H9 (cell line): ENCODE data around the gene BSN. TPM values are rescaled to one million over a fixed set of nuclear protein-coding genes. Genes with fewer than 3 reads are reported as not detected.

Experiments
- DNase-seq: peaks from one replicate; pipeline ENCODE4 v3.0.0-alpha.2; 2017
- H2AFZ ChIP-seq: one replicate; pipeline ENCODE4 v1.6.1; 2013; ENCODE audit warnings: mild to moderate bottlenecking, low read length, control low read depth, moderate library complexity
- H2AK5ac ChIP-seq: 2 replicates; pipeline ENCODE4 v1.6.1; 2013; ENCODE audit warnings: low read length, control low read depth, mixed read lengths; ENCODE audit not compliant: insufficient read length
- H2BK120ac ChIP-seq: one replicate; pipeline ENCODE4 v1.6.1; 2013; ENCODE audit warnings: low read depth, mild to moderate bottlenecking, low read length, control low read depth, inconsistent platforms; ENCODE audit not compliant: poor library complexity, severe bottlenecking
- H2BK12ac ChIP-seq: 2 replicates; pipeline ENCODE4 v1.6.1; 2013; ENCODE audit warnings: low read length, control low read depth, mixed read lengths, low read depth; ENCODE audit not compliant: insufficient read length
- H2BK15ac ChIP-seq: 2 replicates; pipeline ENCODE4 v1.6.1; 2013; ENCODE audit warnings: low read depth, low read length, control low read depth
- H2BK20ac ChIP-seq: one replicate; pipeline ENCODE4 v1.6.1; 2013; ENCODE audit warnings: low read depth, mild to moderate bottlenecking, low read length, control low read depth, inconsistent platforms; ENCODE audit not compliant: poor library complexity, severe bottlenecking
- H2BK5ac ChIP-seq: 2 replicates; pipeline ENCODE4 v1.6.1; 2013; ENCODE audit warnings: low read length, control low read depth, mixed read lengths; ENCODE audit not compliant: insufficient read length
- H3K14ac ChIP-seq: 2 replicates; pipeline ENCODE4 v1.6.1; 2013; ENCODE audit warnings: low read length, control low read depth; ENCODE audit not compliant: insufficient read depth
- H3K18ac ChIP-seq: 2 replicates; pipeline ENCODE4 v1.6.1; 2013; ENCODE audit warnings: low read depth, mild to moderate bottlenecking, mixed read lengths, low read length, control low read depth; ENCODE audit not compliant: insufficient read length
- H3K23ac ChIP-seq: 2 replicates; pipeline ENCODE4 v1.6.1; 2013; ENCODE audit warnings: low read length, control low read depth, mixed read lengths, low read depth; ENCODE audit not compliant: insufficient read length
- H3K23me2 ChIP-seq: 2 replicates; pipeline ENCODE4 v1.6.1; 2013; ENCODE audit warnings: low read depth, mild to moderate bottlenecking, mixed read lengths, low read length, control low read depth; ENCODE audit not compliant: insufficient read length, poor library complexity, severe bottlenecking
- H3K27ac ChIP-seq: 2 replicates; pipeline ENCODE4 v1.5.1; 2013; ENCODE audit warnings: low read length, control low read depth, mixed read lengths, low read depth; ENCODE audit not compliant: insufficient read length
- H3K27me3 ChIP-seq: 2 replicates; pipeline ENCODE4 v1.6.1; 2013; ENCODE audit warnings: low read length, control low read depth, inconsistent platforms; ENCODE audit not compliant: insufficient read depth
- H3K4ac ChIP-seq: 2 replicates; pipeline ENCODE4 v1.6.1; 2013; ENCODE audit warnings: low read depth, mild to moderate bottlenecking, control low read depth, inconsistent platforms, low read length, moderate library complexity
- H3K4me1 ChIP-seq: 2 replicates; pipeline ENCODE4 v1.6.1; 2013; ENCODE audit warnings: low read length, control low read depth, inconsistent platforms; ENCODE audit not compliant: insufficient read depth
- H3K4me2 ChIP-seq: 2 replicates; pipeline ENCODE4 v1.6.1; 2013; ENCODE audit warnings: low read length, control low read depth, mixed read lengths; ENCODE audit not compliant: insufficient read length, insufficient read depth
- H3K56ac ChIP-seq: 2 replicates; pipeline ENCODE4 v1.6.1; 2013; ENCODE audit warnings: low read depth, mild to moderate bottlenecking, mixed read lengths, low read length, control low read depth; ENCODE audit not compliant: insufficient read length
- H3K79me1 ChIP-seq: 2 replicates; pipeline ENCODE4 v1.6.1; 2013; ENCODE audit warnings: low read depth, mild to moderate bottlenecking, moderate library complexity, low read length, control low read depth, inconsistent platforms; ENCODE audit not compliant: insufficient read depth, poor library complexity, severe bottlenecking
- H3K79me2 ChIP-seq: 2 replicates; pipeline ENCODE4 v1.6.1; 2013; ENCODE audit warnings: low read length, control low read depth, inconsistent platforms; ENCODE audit not compliant: insufficient read depth
- H3K9ac ChIP-seq: 2 replicates; pipeline ENCODE4 v1.6.1; 2013; ENCODE audit warnings: low read length, control low read depth, mixed read lengths; ENCODE audit not compliant: insufficient read length; ENCODE audit errors: extremely low read depth
- H3K9me3 ChIP-seq: one replicate; pipeline ENCODE4 v1.6.1; 2013; ENCODE audit warnings: low read depth, low read length, inconsistent platforms; ENCODE audit not compliant: control insufficient read depth
- H3T11ph ChIP-seq: one replicate; pipeline ENCODE4 v1.6.1; 2013; ENCODE audit warnings: mild to moderate bottlenecking, low read length, control low read depth, inconsistent platforms
- H4K20me1 ChIP-seq: one replicate; pipeline ENCODE4 v1.6.1; 2013; ENCODE audit not compliant: control insufficient read depth, insufficient read length, insufficient read depth
- H4K5ac ChIP-seq: 2 replicates; pipeline ENCODE4 v1.6.1; 2013; ENCODE audit warnings: low read depth, mild to moderate bottlenecking, mixed read lengths, low read length, control low read depth; ENCODE audit not compliant: insufficient read length
- H4K8ac ChIP-seq: replicated peaks from 2 replicates; pipeline ENCODE4 v1.6.1; 2013; ENCODE audit warnings: low read length, control low read depth, mixed read lengths, low read depth; ENCODE audit not compliant: insufficient read length
- H4K91ac ChIP-seq: 2 replicates; pipeline ENCODE4 v1.6.1; 2013; ENCODE audit warnings: low read depth, mild to moderate bottlenecking, moderate library complexity, mixed read lengths, low read length, control low read depth; ENCODE audit not compliant: insufficient read length
- H3K27ac Mint-ChIP-seq, 3 experiments: 2 replicates in 2 of 3; 3 replicates in 1 of 3; pipeline ENCODE4 v1.8.0; 2020 to 2021; ENCODE audit warnings: mixed read lengths in 3 of 3, mild to moderate bottlenecking in 1 of 3, moderate library complexity in 1 of 3
- H3K27me3 Mint-ChIP-seq: 2 replicates; pipeline ENCODE4 v1.8.0; 2021; ENCODE audit warnings: low read depth, mild to moderate bottlenecking, moderate library complexity, mixed read lengths
- H3K36me3 Mint-ChIP-seq, 3 experiments: 2 replicates in 2 of 3; 3 replicates in 1 of 3; pipeline ENCODE4 v1.8.0; 2020 to 2021; ENCODE audit warnings: low read depth in 3 of 3, mixed read lengths in 3 of 3; ENCODE audit not compliant: insufficient read depth in 1 of 3
- H3K4me1 Mint-ChIP-seq, 2 experiments: 2 replicates each; pipeline ENCODE4 v1.8.0; 2020; ENCODE audit warnings: mixed read lengths in 2 of 2
- H3K4me3 Mint-ChIP-seq, 2 experiments: 2 replicates in 1 of 2; 3 replicates in 1 of 2; pipeline ENCODE4 v1.8.0; 2020 to 2021; ENCODE audit warnings: mild to moderate bottlenecking in 2 of 2, mixed read lengths in 2 of 2, moderate library complexity in 1 of 2
- H3K9me3 Mint-ChIP-seq, 2 experiments: 2 replicates in 1 of 2; 3 replicates in 1 of 2; pipeline ENCODE4 v1.8.0; 2020; ENCODE audit warnings: mild to moderate bottlenecking in 2 of 2, mixed read lengths in 2 of 2, moderate library complexity in 1 of 2
- WGBS: extraction: QIAGEN DNeasy Blood & Tissue Kit; methylation state at CpG from one replicate; pipeline ENCODE4 v1.1.7; 2013; ENCODE audit warnings: missing lambda C conversion rate, low lambda C conversion rate, mixed read lengths; ENCODE audit not compliant: insufficient read length; ENCODE audit errors: extremely low coverage; 5-methylcytosine and 5-hydroxymethylcytosine counted together
- total RNA-seq: library from RNA; stranded (reverse); gene quantifications from 2 replicates; pipeline ENCODE4 v1.2.1, GENCODE V29; 2021
- TF ChIP-seq, protein P1 (sequence below): fragments of 200-600 bp; sonication (generic); conservative IDR thresholded peaks from 3 replicates; pipeline ENCODE4 v1.8.0; 2021; ENCODE audit warnings: antibody characterized with exemption, mild to moderate bottlenecking

The BSN gene
- total RNA-seq, 1 experiment from 2014 or later: 2.4 TPM

DNA sequence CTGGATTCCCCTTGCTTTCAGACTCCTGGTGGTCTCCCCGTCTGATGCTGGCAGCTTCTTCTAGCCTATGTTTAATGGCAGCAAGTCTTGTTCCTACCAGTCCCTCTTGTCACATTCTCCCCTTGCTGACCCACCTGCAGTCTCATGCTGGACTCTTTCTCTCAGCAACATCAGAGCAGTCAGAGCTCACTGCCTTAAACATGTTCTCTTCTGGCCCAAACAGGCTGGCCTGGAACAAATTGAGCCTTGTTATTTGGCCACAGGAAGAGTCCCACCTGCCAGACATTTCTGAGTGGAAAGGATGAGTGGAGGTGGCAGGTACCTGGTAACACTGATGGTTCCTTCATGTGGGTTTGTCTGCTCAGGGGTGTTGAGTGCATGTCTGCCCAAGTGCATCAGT is 60.7 kb downstream of the BSN start:
- Histone ChIP-seq H3K23me2 (no peaks in the 10 kb centered on the region), H4K91ac (no peak overlapping the region), H3K27me3 (no peaks in the 10 kb centered on the region), H3K56ac (no peak overlapping the region), H4K20me1 (no peaks in the 10 kb centered on the region), H2BK5ac (no peak overlapping the region), H3K79me2 (no peaks in the 10 kb centered on the region), H4K8ac (no peak overlapping the region), H3K79me1 (no peaks in the 10 kb centered on the region), H3K23ac (no peak overlapping the region), H3K4me1 (no peaks in the 10 kb centered on the region; the same call in 1 of the 2 replicates), H2BK20ac (no peak overlapping the region), H3K9me3 (no peaks in the 10 kb centered on the region), H3T11ph (no peak overlapping the region), H2BK120ac (no peak overlapping the region), H3K14ac (no peak overlapping the region), H3K4ac (no peak overlapping the region), H2AFZ (no peak overlapping the region), H3K18ac (no peak overlapping the region), H3K27ac (no peak overlapping the region), H4K5ac (no peak overlapping the region), H2BK12ac (no peak overlapping the region), H3K9ac (no peak overlapping the region), H3K4me2 (no peak overlapping the region), H2BK15ac (no peak overlapping the region), H2AK5ac (no peak overlapping the region)
- H3K9me3 Mint-ChIP-seq: peaks cover 5 to 6% of the 10 kb centered on the region in 2 experiments; a peak in 3 of 5 replicates
- no peaks in the 10 kb centered on the region for H3K27me3 Mint-ChIP-seq
- WGBS: no CpG with 5 or more reads among the region's 1 CpG
- peaks cover 0 to 4% (median 2%) of the 10 kb centered on the region in 3 experiments; a peak in 3 of 7 replicates for H3K36me3 Mint-ChIP-seq
- TF ChIP-seq, protein P1, sequence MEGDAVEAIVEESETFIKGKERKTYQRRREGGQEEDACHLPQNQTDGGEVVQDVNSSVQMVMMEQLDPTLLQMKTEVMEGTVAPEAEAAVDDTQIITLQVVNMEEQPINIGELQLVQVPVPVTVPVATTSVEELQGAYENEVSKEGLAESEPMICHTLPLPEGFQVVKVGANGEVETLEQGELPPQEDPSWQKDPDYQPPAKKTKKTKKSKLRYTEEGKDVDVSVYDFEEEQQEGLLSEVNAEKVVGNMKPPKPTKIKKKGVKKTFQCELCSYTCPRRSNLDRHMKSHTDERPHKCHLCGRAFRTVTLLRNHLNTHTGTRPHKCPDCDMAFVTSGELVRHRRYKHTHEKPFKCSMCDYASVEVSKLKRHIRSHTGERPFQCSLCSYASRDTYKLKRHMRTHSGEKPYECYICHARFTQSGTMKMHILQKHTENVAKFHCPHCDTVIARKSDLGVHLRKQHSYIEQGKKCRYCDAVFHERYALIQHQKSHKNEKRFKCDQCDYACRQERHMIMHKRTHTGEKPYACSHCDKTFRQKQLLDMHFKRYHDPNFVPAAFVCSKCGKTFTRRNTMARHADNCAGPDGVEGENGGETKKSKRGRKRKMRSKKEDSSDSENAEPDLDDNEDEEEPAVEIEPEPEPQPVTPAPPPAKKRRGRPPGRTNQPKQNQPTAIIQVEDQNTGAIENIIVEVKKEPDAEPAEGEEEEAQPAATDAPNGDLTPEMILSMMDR: no peak
- H3K4me1 Mint-ChIP-seq: peaks cover 13 to 16% of the 10 kb centered on the region in 2 experiments
- no peak overlapping the region for H3K27ac Mint-ChIP-seq
- DNase-seq: no peak
- H3K4me3 Mint-ChIP-seq: no peak overlapping the region
